MM.1S (cell line): ENCODE measurements around the gene TACC2.

Experiments
- EZH2 ChIP-seq: fragments of 300-600 bp; sonication (generic); optimal IDR thresholded peaks from 2 replicates; pipeline ENCODE3; 2017; ENCODE audit warnings: low read depth, mild to moderate bottlenecking, antibody characterized with exemption, low read length, mixed read lengths
- EZH2phosphoT487 ChIP-seq: fragments of 300-600 bp; sonication (generic); IDR thresholded peaks from 2 replicates; pipeline ENCODE4 v1.6.1; 2018; ENCODE audit warnings: antibody characterized with exemption, low read length
- TF ChIP-seq, protein P1 (sequence below): fragments of 300-600 bp; sonication (generic); IDR thresholded peaks from 2 replicates; pipeline ENCODE4 v1.5.1; 2016; ENCODE audit warnings: antibody characterized with exemption, low read length, mixed read lengths

DNA sequence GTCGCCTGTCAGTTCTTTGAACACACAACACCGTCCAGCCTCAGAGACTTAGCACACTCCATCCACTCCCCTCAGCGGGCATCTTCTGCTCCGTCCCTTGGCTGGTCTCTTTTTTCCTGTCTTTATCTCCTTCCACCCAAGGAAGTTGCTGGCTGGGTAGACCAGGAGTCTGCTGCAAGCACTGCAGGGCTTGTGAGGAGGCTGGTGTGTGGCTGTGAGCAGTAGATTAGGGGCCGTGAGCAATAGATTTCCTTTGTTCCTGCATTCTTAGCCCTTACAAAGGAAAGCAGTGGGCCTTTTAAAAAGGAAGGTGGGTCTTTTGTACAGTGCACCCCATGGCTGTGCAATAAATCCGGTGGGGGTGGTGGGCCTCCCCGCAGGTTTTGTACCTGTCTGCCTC, 181.8 kb downstream of the TACC2 start:
- TF ChIP-seq, protein P1, sequence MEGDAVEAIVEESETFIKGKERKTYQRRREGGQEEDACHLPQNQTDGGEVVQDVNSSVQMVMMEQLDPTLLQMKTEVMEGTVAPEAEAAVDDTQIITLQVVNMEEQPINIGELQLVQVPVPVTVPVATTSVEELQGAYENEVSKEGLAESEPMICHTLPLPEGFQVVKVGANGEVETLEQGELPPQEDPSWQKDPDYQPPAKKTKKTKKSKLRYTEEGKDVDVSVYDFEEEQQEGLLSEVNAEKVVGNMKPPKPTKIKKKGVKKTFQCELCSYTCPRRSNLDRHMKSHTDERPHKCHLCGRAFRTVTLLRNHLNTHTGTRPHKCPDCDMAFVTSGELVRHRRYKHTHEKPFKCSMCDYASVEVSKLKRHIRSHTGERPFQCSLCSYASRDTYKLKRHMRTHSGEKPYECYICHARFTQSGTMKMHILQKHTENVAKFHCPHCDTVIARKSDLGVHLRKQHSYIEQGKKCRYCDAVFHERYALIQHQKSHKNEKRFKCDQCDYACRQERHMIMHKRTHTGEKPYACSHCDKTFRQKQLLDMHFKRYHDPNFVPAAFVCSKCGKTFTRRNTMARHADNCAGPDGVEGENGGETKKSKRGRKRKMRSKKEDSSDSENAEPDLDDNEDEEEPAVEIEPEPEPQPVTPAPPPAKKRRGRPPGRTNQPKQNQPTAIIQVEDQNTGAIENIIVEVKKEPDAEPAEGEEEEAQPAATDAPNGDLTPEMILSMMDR = no peak
- TF ChIP-seq EZH2 (no peak), EZH2phosphoT487 (no peak)
